Measurements from ENCODE around the gene PSMB7.

The PSMB7 gene

GRCh38 chr9:124350494-124351263 lies 64.6 kb downstream of the PSMB7 start:
- TF ChIP-seq, protein P1, sequence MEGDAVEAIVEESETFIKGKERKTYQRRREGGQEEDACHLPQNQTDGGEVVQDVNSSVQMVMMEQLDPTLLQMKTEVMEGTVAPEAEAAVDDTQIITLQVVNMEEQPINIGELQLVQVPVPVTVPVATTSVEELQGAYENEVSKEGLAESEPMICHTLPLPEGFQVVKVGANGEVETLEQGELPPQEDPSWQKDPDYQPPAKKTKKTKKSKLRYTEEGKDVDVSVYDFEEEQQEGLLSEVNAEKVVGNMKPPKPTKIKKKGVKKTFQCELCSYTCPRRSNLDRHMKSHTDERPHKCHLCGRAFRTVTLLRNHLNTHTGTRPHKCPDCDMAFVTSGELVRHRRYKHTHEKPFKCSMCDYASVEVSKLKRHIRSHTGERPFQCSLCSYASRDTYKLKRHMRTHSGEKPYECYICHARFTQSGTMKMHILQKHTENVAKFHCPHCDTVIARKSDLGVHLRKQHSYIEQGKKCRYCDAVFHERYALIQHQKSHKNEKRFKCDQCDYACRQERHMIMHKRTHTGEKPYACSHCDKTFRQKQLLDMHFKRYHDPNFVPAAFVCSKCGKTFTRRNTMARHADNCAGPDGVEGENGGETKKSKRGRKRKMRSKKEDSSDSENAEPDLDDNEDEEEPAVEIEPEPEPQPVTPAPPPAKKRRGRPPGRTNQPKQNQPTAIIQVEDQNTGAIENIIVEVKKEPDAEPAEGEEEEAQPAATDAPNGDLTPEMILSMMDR (IDR thresholded peaks at IDR 0.05), result no peak
- TF ChIP-seq ZFX (IDR thresholded peaks at IDR 0.05; ENCODE audit: borderline replicate concordance), result no peak
- no peak overlapping the region for H3K27ac ChIP-seq

GRCh38 chr9:124349675-124350493 lies 65.4 kb downstream of the PSMB7 start:
- H3K27ac ChIP-seq, result no peak overlapping the region
- TF ChIP-seq, protein P1 (IDR thresholded peaks at IDR 0.05), result no peak
- TF ChIP-seq ZFX (IDR thresholded peaks at IDR 0.05; ENCODE audit: borderline replicate concordance), result no peak

DNA sequence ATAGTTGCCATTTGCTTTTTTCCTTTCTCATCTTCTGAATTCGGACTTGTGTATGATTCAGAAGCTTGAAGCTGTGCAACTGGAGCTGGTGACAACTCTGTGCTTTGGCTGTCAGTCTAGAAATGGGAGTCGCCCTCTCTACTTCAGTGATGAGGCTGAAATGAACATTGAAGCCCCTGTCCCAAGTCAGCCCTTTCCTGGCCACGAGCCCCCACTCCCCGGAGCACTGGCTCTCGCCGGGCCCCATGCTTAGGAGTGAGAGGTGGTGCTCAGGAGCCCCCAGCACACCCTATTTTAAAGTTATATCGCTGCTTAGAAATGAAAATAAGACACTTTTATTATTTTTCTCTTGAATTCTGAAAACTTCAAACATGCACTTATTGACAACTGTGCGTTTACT lies 66.0 kb downstream of the PSMB7 start:
- H3K27ac ChIP-seq, result no peak overlapping the region
- TF ChIP-seq, protein P1 (IDR thresholded peaks at IDR 0.05), result no peak
- no peak for TF ChIP-seq ZFX (IDR thresholded peaks at IDR 0.05; ENCODE audit: borderline replicate concordance)

- TF ChIP-seq, protein P1 (IDR thresholded peaks at IDR 0.05), result no peak
- no peak for TF ChIP-seq ZFX (IDR thresholded peaks at IDR 0.05; ENCODE audit: borderline replicate concordance)
- no peak overlapping the region for H3K27ac ChIP-seq
Measured at GRCh38 chr9:124348831-124349230, 66.4 kb downstream of the PSMB7 start.

- TF ChIP-seq, protein P1 (IDR thresholded peaks at IDR 0.05), result no peak
- TF ChIP-seq ZFX (IDR thresholded peaks at IDR 0.05; ENCODE audit: borderline replicate concordance), result no peak
- no peak overlapping the region for H3K27ac ChIP-seq
Measured at GRCh38 chr9:124348363-124348762, 66.9 kb downstream of the PSMB7 start.

GRCh38 chr9:124347968-124348358 lies 67.3 kb downstream of the PSMB7 start:
- H3K27ac ChIP-seq, result no peak overlapping the region
- TF ChIP-seq ZFX (IDR thresholded peaks at IDR 0.05; ENCODE audit: borderline replicate concordance), result no peak
- TF ChIP-seq, protein P1 (IDR thresholded peaks at IDR 0.05), result no peak
